Activated CD8-positive, alpha-beta memory T cell treated with anti-CD3 and anti-CD28 coated beads for 4 hours (primary cell): ENCODE measurements around the gene NID2.

Source experiments
- DNase-seq, 2 donors: peaks; one replicate each; pipeline ENCODE4 v3.0.0-alpha.2; 2020; ENCODE audit warnings: low read depth in 2 of 2

The NID2 gene

GRCh38 chr14:52000019-52000582 is 68.8 kb downstream of the NID2 start:
- no peak for DNase-seq

- no peak for DNase-seq
These were observed 69.8 kb downstream of the NID2 start for GRCh38 chr14:51999084-51999483.

- DNase-seq = no peak
These were observed 70.5 kb downstream of the NID2 start for GRCh38 chr14:51998348-51998747.

GRCh38 chr14:51996148-51996746 is 72.6 kb downstream of the NID2 start:
- no peak for DNase-seq

- DNase-seq = no peak
These were observed 75.5 kb downstream of the NID2 start for GRCh38 chr14:51993285-51993920.

- no peak for DNase-seq
These were observed 78.4 kb downstream of the NID2 start for GRCh38 chr14:51990488-51990887.

- peak; percentile 80 to 82 for DNase-seq
These were observed 79.3 kb downstream of the NID2 start, which contains the start of gene RTRAF for GRCh38 chr14:51989293-51990234. Gene RTRAF (plus strand): TSS chr14:51989546. CDS start chr14:51989640, 94 bp downstream.

- DNase-seq = no peak
These were observed 80.6 kb downstream of the NID2 start for GRCh38 chr14:51988221-51988620.

- DNase-seq = no peak
These were observed 87.5 kb downstream of the NID2 start for GRCh38 chr14:51981218-51981854.

- peak; percentile 65 to 75 for DNase-seq
These were observed 89.7 kb downstream of the NID2 start for GRCh38 chr14:51979088-51979709.

GRCh38 chr14:51978681-51979085 is 90.2 kb downstream of the NID2 start:
- DNase-seq = no peak

GRCh38 chr14:51977075-51977474 is 91.8 kb downstream of the NID2 start:
- no peak for DNase-seq

- no peak for DNase-seq
These were observed 96.3 kb downstream of the NID2 start for GRCh38 chr14:51972566-51972965.

- no peak for DNase-seq
These were observed 98.9 kb downstream of the NID2 start for GRCh38 chr14:51969852-51970540.

GRCh38 chr14:51967521-51967920 is 101.3 kb downstream of the NID2 start:
- DNase-seq = no peak

GRCh38 chr14:51963286-51963685 is 105.6 kb downstream of the NID2 start:
- DNase-seq = no peak

- DNase-seq = no peak
These were observed 106.1 kb downstream of the NID2 start for GRCh38 chr14:51962711-51963110.

GRCh38 chr14:51960866-51961265 is 108.0 kb downstream of the NID2 start:
- DNase-seq = no peak

- no peak for DNase-seq
These were observed 108.9 kb downstream of the NID2 start for GRCh38 chr14:51959928-51960327.

GRCh38 chr14:51957950-51958349 is 110.9 kb downstream of the NID2 start:
- DNase-seq = no peak
